Rectal smooth muscle tissue (tissue), 1 donor: ENCODE measurements around the gene OR56B4.
"Not testable (repeated sequence)": the region's sequence is repeated elsewhere in the genome, so short reads cannot be mapped to it uniquely, and the experiment has no call there.

ENCODE experiments used
- H3K27ac ChIP-seq: one replicate; pipeline ENCODE4 v1.7.0; 2013; ENCODE audit warnings: low read depth, low read length, inconsistent platforms
- H3K27me3 ChIP-seq: one replicate; pipeline ENCODE4 v1.7.0; 2013; ENCODE audit warnings: low read length; ENCODE audit not compliant: control insufficient read depth, insufficient read depth
- H3K36me3 ChIP-seq: one replicate; pipeline ENCODE4 v1.7.0; 2013; ENCODE audit warnings: low read length; ENCODE audit not compliant: control insufficient read depth, insufficient read depth
- H3K4me1 ChIP-seq: one replicate; pipeline ENCODE4 v1.7.0; 2013; ENCODE audit warnings: low read length; ENCODE audit not compliant: control insufficient read depth, insufficient read depth
- H3K4me3 ChIP-seq: one replicate; pipeline ENCODE4 v1.7.0; 2013; ENCODE audit warnings: low read length
- H3K9ac ChIP-seq: one replicate; pipeline ENCODE4 v1.7.0; 2013; ENCODE audit warnings: low read length

OR56B4 gene

GRCh38 chr11:6110011-6110410, 2.5 kb downstream of the OR56B4 start:
- no peak overlapping the region for H3K4me3 ChIP-seq
- no peak overlapping the region for H3K9ac ChIP-seq
- no peak overlapping the region for H3K27ac ChIP-seq
- no peaks in the 10 kb centered on the region for H3K27me3 ChIP-seq
- no peaks in the 10 kb centered on the region for H3K36me3 ChIP-seq
- H3K4me1 ChIP-seq: no peaks in the 10 kb centered on the region

GRCh38 chr11:6111673-6112072, 4.2 kb downstream of the OR56B4 start:
- Histone ChIP-seq H3K27me3 (no peaks in the 10 kb centered on the region), H3K9ac (no peak overlapping the region), H3K36me3 (no peaks in the 10 kb centered on the region), H3K4me3 (no peak overlapping the region), H3K27ac (no peak overlapping the region), H3K4me1 (no peaks in the 10 kb centered on the region)

GRCh38 chr11:6116638-6117037, 9.2 kb downstream of the OR56B4 start:
- no peak overlapping the region for H3K4me3 ChIP-seq
- no peak overlapping the region for H3K9ac ChIP-seq
- no peaks in the 10 kb centered on the region for H3K27me3 ChIP-seq
- no peak overlapping the region for H3K27ac ChIP-seq
- H3K4me1 ChIP-seq: no peaks in the 10 kb centered on the region
- H3K36me3 ChIP-seq: no peaks in the 10 kb centered on the region

- no peak overlapping the region for H3K4me3 ChIP-seq
- no peak overlapping the region for H3K27ac ChIP-seq
- H3K4me1 ChIP-seq: no peaks in the 10 kb centered on the region
- H3K36me3 ChIP-seq: no peaks in the 10 kb centered on the region
- H3K27me3 ChIP-seq: no peaks in the 10 kb centered on the region
- no peak overlapping the region for H3K9ac ChIP-seq
Measured at GRCh38 chr11:6124245-6124644, 16.8 kb downstream of the OR56B4 start.

- Histone ChIP-seq H3K36me3 (no peaks in the 10 kb centered on the region), H3K27me3 (no peaks in the 10 kb centered on the region), H3K9ac (no peak overlapping the region), H3K27ac (no peak overlapping the region), H3K4me3 (no peak overlapping the region), H3K4me1 (no peaks in the 10 kb centered on the region)
Measured at GRCh38 chr11:6127881-6128280, 20.4 kb downstream of the OR56B4 start.

- Histone ChIP-seq H3K9ac (no peak overlapping the region), H3K27ac (no peak overlapping the region), H3K4me3 (no peak overlapping the region), H3K36me3 (no peaks in the 10 kb centered on the region), H3K27me3 (no peaks in the 10 kb centered on the region), H3K4me1 (no peaks in the 10 kb centered on the region)
Measured at GRCh38 chr11:6129011-6129410, 21.5 kb downstream of the OR56B4 start.

- H3K4me3 ChIP-seq: no peak overlapping the region
- no peak overlapping the region for H3K27ac ChIP-seq
Measured at GRCh38 chr11:6129635-6130034, 22.2 kb downstream of the OR56B4 start.

GRCh38 chr11:6132431-6132830, 24.9 kb downstream of the OR56B4 start:
- Histone ChIP-seq H3K27ac (no peak overlapping the region), H3K9ac (no peak overlapping the region), H3K4me1 (no peaks in the 10 kb centered on the region), H3K4me3 (no peak overlapping the region), H3K36me3 (no peaks in the 10 kb centered on the region), H3K27me3 (no peaks in the 10 kb centered on the region)

More at GRCh38 chr11:6129635-6130034, 22.2 kb downstream of the OR56B4 start:
- Histone ChIP-seq H3K9ac (no peak overlapping the region), H3K27me3 (no peaks in the 10 kb centered on the region), H3K36me3 (no peaks in the 10 kb centered on the region), H3K4me1 (no peaks in the 10 kb centered on the region)

- H3K27ac ChIP-seq, H3K9ac ChIP-seq, H3K4me3 ChIP-seq, H3K4me1 ChIP-seq, H3K36me3 ChIP-seq, H3K27me3 ChIP-seq: not testable (repeated sequence)
Measured at GRCh38 chr11:6135936-6136335, 28.5 kb downstream of the OR56B4 start.

GRCh38 chr11:6142936-6143335, 35.5 kb downstream of the OR56B4 start:
- Histone ChIP-seq H3K4me3 (no peak overlapping the region), H3K27me3 (no peaks in the 10 kb centered on the region), H3K36me3 (no peaks in the 10 kb centered on the region), H3K27ac (no peak overlapping the region), H3K4me1 (no peaks in the 10 kb centered on the region), H3K9ac (no peak overlapping the region)

GRCh38 chr11:6143737-6144136, 36.3 kb downstream of the OR56B4 start:
- not testable (repeated sequence) for H3K27me3 ChIP-seq, H3K4me1 ChIP-seq, H3K4me3 ChIP-seq, H3K27ac ChIP-seq, H3K36me3 ChIP-seq, H3K9ac ChIP-seq

- no peak overlapping the region for H3K27ac ChIP-seq
- no peaks in the 10 kb centered on the region for H3K27me3 ChIP-seq
- H3K36me3 ChIP-seq: no peaks in the 10 kb centered on the region
- no peaks in the 10 kb centered on the region for H3K4me1 ChIP-seq
- H3K4me3 ChIP-seq: no peak overlapping the region
- no peak overlapping the region for H3K9ac ChIP-seq
Measured at GRCh38 chr11:6151117-6151516, 43.6 kb downstream of the OR56B4 start.

GRCh38 chr11:6152126-6152525, 44.6 kb downstream of the OR56B4 start:
- no peaks in the 10 kb centered on the region for H3K36me3 ChIP-seq
- H3K27me3 ChIP-seq: no peaks in the 10 kb centered on the region
- H3K4me1 ChIP-seq: no peaks in the 10 kb centered on the region
- no peak overlapping the region for H3K4me3 ChIP-seq
- no peak overlapping the region for H3K9ac ChIP-seq
- H3K27ac ChIP-seq: no peak overlapping the region
